Stimulated activated CD4-positive, alpha-beta T cell treated with anti-CD3 and anti-CD28 coated beads, Interleukin-1b, Interleukin-23, amount 100 ng/mL, for 4 hours (primary cell): ENCODE results near the gene MAST2.
"Not testable (repeated sequence)": the region's sequence is repeated elsewhere in the genome, so short reads cannot be mapped to it uniquely, and the experiment has no call there.

Experiments
- DNase-seq, 2 donors: peaks; one replicate each; pipeline ENCODE4 v3.0.0-alpha.2; 2020; ENCODE audit warnings: low read depth in 2 of 2

Gene MAST2

DNA sequence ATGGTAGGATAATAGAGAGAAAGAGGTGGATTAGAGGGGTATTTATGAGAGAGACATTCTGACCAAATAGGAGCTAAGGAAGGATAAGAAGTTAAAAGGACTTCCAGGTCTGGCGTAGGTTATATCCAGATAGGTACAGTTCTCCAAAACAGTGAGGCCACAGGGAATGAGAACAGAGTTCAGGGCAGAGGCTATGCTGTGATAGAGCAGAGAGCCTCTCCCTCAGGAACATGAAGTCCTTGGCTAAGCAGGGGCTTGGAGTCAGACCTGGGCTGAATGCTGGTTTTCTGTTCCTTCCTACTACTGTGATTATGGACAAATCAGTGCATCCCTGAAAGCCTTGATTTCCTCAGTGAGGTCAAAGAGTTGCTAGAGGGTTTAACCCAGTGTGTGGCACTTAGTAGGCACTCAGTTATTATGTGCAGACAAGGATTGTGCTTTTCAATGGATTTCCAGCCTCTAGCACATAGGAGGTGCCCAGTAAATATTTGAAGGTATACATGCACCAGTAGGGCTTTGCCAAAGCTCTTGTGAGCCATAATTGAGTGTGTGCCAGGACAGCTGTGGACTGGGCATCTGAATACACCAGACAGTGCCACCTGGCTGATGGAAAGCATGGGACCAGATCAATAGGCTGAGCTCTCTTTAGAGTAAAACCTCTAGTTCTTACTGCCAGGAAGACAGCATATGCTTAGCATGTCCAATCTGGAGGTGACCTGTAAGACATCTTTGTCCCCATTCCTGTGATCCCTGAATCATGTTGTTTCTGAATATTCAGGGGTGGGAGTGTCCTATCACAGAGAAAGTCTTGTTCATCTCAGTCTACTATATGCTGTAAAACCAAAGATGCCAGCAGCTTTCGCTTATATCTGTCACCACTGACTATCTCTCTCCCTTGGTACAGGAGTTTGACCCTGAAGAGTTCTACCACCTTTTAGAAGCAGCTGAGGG, 217.9 kb downstream of the MAST2 start:
- no peak for DNase-seq

DNA sequence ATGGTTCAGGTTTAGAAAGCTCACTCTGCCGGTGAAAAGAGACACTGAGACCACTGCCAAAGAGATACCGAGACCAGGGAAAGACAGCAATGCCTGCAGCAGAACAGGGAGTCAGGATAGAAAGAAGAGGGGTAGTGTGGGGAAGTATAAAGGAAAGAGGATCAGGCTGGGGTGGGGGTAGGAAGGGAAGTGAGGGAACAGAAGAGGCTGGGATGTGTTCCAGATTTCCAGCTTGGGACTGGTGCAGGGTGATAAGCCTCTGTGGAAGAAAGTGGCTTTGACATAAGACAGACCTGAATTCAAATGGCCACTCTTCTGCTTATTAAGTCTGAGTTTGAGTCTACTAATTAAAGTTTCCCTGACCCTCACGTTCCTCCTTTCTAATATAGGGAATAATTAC, 223.1 kb downstream of the MAST2 start:
- no peak for DNase-seq

DNA sequence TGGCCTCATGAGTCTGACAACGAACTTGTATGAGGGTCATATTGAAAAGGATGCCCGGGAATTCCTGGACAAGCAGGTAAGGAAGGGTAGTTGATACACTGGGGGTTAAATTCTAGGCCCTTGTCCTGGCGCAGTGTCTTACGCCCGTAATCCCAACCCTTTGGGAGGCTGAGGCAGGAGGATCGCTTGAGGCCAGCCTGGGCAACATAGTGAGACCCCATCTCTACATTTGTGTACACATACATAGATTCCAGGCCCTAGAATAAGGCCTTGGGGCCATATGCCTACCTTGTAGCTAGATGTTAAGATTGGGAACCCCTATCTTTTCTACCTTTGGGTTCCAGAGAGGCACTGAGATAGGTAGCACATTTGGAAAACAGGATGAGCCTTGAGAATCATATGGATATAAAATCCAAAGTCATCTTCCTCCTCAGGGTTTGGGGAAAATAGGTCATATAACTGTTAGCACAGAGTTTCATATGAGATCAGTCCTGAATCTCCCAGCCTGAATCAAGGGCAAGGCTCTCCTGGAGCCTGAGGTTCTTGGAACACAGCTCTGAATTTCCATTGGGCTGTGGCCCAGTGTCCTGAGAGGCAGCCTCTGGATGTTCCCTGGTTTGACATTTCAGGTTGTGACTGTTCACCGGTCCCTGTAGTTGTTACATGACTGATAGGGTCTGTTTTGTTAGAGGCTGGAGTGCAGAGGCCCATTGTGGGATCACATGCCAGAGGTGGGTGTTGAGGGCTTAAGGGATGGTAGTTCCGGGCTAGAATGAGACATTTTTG, 224.6 kb downstream of the MAST2 start:
- no peak for DNase-seq

DNA sequence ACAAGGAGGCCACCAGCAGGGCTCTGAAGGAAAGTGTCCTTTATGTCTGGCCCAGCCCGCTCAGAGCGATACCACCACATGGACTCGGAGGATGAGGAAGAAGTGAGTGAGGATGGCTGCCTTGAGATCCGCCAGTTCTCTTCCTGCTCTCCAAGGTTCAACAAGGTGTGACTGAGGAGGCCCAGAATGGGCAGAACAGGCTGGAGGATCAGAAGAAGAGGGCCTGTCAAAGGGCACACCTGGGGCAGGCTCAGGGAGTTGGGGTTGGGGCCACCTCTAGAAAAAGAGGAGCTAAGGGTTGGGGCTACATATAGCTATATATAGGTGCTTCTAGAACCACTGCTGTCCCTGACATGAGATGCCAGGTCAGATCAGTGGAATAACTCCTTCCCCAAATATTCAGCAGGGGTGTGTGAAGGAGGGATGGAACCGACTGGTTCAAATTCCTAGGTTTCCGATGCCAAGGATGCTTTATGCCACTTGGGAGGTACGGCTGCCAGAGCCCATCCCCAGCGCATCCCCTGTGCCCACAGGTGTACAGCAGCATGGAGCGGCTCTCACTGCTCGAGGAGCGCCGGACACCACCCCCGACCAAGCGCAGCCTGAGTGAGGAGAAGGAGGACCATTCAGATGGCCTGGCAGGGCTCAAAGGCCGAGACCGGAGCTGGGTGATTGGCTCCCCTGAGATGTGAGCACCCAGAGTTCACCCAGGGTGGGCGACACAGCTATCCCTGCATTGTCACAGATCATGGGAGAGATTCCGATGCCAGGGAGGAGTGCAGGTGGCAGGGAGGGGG, 226.9 kb downstream of the MAST2 start:
- DNase-seq: no peak

DNA sequence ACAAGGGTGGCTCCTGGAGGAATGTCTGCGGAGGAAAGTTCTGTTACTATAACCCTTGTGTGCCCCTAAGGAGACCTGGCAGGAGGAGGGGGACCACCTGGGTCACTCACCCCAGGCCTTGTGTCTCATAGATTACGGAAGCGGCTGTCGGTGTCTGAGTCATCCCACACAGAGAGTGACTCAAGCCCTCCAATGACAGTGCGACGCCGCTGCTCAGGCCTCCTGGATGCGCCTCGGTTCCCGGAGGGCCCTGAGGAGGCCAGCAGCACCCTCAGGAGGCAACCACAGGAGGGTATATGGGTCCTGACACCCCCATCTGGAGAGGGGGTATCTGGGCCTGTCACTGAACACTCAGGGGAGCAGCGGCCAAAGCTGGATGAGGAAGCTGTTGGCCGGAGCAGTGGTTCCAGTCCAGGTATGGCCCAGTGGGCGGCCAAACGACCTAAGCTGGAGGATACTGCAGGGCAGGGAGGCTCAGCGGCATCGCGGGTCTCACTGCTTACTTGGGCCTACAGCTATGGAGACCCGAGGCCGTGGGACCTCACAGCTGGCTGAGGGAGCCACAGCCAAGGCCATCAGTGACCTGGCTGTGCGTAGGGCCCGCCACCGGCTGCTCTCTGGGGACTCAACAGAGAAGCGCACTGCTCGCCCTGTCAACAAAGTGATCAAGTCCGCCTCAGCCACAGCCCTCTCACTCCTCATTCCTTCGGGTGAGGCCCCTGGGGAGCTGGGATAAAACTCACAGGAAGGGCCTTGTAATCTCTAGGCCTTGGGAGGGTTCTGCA, 227.7 kb downstream of the MAST2 start:
- no peak for DNase-seq

DNA sequence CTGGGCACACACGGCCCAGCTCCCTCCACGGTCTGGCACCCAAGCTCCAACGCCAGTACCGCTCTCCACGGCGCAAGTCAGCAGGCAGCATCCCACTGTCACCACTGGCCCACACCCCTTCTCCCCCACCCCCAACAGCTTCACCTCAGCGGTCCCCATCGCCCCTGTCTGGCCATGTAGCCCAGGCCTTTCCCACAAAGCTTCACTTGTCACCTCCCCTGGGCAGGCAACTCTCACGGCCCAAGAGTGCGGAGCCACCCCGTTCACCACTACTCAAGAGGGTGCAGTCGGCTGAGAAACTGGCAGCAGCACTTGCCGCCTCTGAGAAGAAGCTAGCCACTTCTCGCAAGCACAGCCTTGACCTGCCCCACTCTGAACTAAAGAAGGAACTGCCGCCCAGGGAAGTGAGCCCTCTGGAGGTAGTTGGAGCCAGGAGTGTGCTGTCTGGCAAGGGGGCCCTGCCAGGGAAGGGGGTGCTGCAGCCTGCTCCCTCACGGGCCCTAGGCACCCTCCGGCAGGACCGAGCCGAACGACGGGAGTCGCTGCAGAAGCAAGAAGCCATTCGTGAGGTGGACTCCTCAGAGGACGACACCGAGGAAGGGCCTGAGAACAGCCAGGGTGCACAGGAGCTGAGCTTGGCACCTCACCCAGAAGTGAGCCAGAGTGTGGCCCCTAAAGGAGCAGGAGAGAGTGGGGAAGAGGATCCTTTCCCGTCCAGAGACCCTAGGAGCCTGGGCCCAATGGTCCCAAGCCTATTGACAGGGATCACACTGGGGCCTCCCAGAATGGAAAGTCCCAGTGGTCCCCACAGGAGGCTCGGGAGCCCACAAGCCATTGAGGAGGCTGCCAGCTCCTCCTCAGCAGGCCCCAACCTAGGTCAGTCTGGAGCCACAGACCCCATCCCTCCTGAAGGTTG, 231.4 kb downstream of the MAST2 start:
- no peak for DNase-seq

DNA sequence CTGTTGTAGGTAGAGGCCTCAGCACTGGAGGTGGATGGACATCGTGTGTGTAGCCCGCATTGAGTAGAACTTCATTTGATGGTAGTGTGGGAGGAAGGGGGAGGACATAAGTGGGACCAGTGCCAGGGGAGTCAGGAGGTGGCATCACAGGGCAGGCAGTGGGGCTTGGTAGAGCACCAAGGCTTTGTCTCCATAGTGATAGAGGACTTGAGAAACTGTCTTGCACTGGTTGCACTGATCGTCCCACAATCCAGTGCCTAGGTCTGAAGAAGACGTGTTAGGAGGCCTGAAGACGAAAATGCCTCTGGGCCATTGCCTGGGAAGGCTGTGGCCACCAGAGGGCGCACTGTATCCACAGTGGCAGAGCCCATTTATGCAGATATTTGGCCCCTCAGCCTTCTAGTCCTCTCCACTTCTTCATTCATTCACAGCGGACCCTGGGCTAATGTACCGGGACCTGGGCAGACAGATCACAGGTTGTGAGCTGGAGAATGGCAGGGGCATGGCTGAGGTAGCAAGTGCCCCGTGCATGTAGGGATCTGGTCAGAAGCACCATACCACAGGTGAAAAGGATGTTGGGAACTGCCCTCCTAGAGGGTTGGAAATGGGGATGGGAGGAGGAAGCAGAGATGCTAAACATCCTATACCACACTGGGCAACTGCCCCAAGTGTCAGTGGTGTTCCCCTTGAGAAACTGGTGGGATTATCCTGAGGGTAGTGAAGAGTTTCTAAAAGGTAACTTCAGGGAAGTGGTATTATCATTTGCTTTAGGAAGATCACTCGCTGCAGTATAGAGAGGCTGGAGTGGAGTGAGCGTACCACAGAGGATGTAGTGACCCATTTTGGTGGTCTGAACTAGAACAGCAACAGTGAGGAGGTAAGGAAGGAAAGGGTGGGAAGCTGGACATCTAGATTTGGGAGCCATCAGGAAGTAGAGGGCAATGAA, 233.8 kb downstream of the MAST2 start:
- DNase-seq: peak; percentile 85 to 87

DNA sequence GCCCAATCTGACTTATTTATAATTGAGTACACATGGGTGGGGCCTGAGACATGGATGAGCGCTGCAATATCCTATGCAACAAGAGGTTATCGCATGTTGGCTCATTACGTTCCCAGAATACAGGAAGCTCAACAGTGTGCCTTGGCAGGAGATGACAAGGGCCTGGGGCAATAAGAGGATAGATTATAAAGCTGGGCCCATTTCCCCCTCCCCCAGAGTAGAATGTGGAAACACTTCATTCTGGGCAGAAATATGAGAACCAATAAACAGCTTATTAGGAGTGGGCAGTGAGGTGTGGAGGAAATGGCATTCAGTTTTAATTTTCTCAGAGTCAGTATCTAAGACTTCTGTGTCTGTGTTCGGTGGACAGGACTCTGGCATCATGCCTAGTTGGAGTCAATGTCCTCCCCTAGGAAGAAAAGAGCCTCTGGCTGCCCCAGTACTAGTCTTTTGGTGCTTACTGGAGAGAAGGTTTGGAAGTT, 236.2 kb downstream of the MAST2 start:
- no peak for DNase-seq

DNA sequence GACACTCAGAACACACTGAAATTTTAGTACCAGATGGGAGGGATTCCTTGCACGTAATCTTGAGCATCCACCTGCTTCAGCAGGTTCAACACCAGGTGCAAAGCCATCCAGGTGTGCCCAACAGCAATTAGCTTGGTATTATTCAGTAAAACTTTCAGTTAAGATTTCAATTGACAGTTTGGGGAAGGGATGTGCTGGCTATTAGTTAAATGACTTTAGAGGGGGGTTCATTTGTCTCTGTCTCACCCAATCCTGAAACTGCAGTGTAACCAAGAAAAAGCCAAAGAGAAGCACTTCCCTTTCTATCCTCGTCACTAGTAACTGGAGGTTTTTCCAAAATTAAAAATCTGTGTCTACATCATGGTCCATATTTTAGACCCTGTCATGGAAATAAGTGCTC, 238.1 kb downstream of the MAST2 start:
- no peak for DNase-seq

DNA sequence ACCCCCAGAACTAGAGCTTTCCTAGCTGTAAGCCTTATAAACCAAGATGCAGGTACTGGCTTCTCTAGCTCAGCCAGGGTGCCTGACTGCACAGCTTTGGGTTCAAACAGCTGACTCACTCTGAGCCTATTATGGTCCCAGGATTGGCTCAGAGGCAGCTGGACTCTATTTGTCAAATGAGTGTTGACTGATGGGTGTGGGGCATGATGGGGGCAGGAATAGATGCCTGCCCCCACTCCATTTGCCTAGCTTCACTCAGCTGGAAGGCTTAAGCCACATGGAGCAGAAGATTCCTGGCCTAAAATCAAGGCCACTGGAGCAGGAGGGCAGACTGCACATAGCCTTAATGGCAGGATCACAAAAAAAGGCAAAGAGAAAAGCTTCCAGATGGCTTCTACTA, 238.6 kb downstream of the MAST2 start:
- DNase-seq: no peak

DNA sequence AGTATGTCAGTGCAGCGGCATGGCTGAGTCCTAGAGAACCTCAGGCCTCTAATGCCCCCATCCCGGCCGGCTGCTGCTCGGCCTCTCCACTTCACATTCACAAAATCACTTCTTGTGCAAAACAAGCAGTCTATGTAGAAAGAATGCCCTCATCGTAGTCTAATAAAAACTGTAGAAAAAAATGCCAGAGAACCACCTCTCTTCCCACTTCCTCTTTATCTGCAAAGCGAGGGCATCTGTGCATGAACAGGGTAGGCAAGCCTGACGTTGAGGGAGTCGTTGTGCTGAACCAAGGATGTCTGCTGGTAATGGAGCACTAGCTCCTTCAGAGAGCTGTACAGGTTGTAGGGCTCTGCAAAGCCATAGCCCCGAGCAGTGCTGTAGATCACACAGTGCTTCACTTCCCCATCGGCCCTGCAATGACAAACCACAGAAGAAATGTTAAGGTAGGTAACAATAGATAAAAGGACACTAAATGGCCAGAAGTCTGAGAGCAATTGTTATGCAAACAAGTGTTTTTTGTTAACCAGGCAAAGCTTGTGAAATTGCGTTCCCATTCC, 240.1 kb downstream of the MAST2 start:
- DNase-seq: no peak

DNA sequence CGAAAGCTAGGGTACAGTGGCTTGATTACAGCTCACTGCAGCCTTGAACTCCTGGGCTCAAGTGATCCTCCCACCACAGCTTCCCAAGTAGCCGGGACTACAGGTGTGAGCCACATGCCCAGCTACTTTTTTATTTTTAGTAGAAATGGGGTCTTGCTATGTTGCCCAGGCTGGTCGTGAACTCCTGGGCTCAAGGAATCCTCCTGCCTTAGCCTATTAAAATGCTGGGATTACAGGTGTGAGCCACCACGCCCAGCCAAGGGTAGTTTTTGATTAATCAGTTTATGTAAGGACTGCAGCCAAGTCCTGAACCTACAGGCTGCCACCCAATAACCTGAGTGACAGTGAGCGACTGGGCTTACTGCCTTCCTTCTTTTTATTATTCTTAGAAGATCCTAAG, 240.7 kb downstream of the MAST2 start:
- DNase-seq: no peak

DNA sequence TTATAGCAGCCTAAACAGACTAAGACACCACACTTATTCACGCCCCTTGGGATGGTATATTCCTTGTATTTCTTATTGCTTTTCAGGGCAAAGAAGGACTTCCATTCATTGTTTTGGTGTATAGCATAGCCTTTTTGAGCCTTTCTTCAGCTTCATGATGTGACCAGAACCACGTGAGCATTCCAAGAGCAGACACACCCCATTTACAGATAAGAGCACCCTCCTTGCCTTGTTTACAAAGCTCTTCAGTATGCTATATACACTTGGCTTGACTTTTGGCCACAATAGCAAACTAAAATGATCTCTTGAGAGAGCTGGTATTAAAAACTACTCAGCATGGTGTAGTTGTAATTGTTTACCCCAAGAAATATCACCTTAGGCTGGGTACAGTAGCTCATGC, 250.3 kb downstream of the MAST2 start:
- no peak for DNase-seq

DNA sequence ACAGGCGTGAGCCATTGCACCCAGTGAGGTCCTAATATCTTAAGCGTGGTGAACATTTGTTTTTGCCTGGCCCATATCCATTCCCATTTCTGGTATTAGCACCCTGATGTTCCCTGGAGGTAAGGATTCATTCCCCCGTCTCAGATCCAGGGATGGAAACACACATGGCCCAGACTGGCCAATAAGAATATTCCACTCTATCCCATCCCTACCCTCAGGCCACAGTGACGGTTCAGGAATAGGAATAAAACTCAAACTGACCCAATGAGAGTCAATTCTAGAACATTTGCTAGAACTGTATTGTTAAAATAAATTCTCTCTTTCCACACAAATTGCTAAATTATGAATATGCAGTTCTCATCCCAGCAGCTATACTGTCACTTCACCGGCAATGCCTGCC, 252.9 kb downstream of the MAST2 start:
- DNase-seq: no peak

DNA sequence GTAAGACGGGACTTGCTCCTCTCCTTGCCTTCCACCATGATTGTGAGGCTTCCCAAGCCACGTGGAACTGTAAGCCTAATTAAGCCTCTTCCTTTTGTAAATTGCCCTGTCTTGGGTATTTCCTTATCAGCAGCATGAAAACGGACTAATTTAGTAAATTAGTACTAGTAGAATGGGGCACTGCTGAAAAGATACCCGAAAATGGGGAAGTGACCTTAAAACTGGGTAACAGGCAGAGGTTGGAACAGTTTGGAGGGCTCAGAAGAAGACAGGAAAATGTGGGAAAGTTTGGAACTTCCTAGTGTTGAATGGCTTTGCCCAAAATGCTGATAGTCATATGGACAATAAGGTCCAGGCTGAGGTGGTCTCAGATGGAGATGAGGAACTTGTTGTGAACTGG, 253.8 kb downstream of the MAST2 start:
- DNase-seq: not testable (repeated sequence)

DNA sequence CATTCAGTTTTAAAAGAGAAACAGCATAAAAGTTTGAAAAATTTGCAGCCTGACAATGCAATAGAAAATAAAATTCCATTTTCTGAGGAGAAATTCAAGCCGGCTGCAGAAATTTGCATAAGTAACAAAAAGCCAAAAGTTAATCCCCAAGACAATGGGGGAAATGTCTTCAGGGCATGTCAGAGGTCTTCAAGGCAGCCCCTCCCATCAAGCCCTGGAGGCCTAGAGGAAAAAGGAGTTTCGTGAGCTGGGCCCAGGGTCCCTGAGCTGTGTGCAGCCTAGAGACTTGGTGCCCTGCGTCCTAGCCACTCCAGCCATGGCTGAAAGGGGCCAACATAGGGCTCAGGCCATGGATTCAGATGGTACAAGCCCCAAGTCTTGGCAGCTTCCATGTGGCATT, 254.4 kb downstream of the MAST2 start:
- no peak for DNase-seq

DNA sequence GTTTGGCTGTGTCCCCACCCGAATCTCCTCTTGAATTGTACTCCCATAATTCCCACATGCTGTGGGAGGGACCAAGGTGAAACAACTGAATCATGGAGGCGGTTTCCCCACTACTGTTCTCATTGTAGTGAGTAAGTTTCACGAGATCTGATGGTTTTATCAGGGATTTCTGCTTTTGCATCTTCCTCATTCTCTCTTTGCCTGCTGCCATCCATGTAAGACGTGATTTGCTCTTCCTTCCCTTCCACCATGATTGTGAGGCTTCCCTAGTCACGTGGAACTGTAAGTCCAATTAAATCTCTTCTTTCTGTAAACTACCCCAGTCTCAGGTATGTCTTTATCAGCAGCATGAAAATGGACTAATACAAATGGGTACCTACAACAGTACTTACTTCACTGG, 255.5 kb downstream of the MAST2 start:
- no peak for DNase-seq

DNA sequence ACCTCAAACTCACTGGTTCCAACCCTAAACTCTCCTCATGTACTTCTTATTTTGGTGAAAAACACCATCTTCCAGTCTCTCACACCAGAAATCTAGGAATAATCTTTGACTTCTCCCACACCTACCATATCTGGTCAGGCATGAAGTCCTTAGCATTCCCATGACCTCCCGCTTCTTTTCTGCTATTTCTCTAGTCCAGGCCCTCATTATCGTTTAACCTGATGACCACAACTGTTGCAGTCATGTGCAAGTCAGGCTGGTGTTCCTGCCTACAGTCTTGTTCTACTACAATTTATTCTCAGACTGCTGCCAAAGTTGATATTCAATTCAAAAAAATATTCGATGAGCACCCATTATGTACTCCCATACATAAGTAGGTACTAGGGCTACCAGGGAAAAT, 257.7 kb downstream of the MAST2 start:
- no peak for DNase-seq
